PC-3 (cell line): ENCODE results near the gene TPGS1. TPM values are rescaled to one million over a fixed set of nuclear protein-coding genes. Genes with fewer than 3 reads are reported as not detected.

Experiments
- ATAC-seq: fragments of 200-7000 bp; cut with Tn5 transposase; 2 replicates; pipeline ENCODE4 v1.9.1; 2020; ENCODE audit warnings: mild to moderate bottlenecking, moderate library complexity
- BruUV-seq: library from RNA; stranded (reverse); fragments of 400-500 nt; replicated peaks from 2 replicates; lab custom pipeline; 2021; lab: Mats Ljungman, UMichigan
- CTCF ChIA-PET: fragments of 300-600 bp; sonication (Branson Sonifier 250); formaldehyde crosslinking; loops from one replicate; lab custom pipeline; 2022; ENCODE audit warnings: antibody characterized with exemption; lab: Charles Lee
- POLR2A ChIA-PET: fragments of 300-600 bp; sonication (Branson Sonifier 250); formaldehyde crosslinking; loops from one replicate; lab custom pipeline; 2022; ENCODE audit warnings: antibody characterized with exemption; ENCODE audit not compliant: unreplicated experiment; lab: Charles Lee
- DNase-seq: peaks from one replicate; pipeline ENCODE4 v3.0.0-alpha.2; 2015
- H2AFZ ChIP-seq: fragments of 300-600 bp; sonication (generic); 2 replicates; pipeline ENCODE4 v1.6.0; 2016; ENCODE audit warnings: antibody characterized with exemption, low read length
- H3F3A ChIP-seq: fragments of 300-600 bp; sonication (generic); one replicate; pipeline ENCODE4 v1.6.0; 2017; ENCODE audit warnings: antibody characterized with exemption, low read length, control low read depth, mild to moderate bottlenecking; ENCODE audit not compliant: unreplicated experiment
- H3K27ac ChIP-seq: fragments of 300-600 bp; sonication (generic); 2 replicates; pipeline ENCODE4 v1.5.1; 2016; ENCODE audit warnings: mild to moderate bottlenecking, low read length
- H3K27me3 ChIP-seq: fragments of 300-600 bp; sonication (generic); 2 replicates; pipeline ENCODE4 v1.6.1; 2016; ENCODE audit warnings: low read length, mixed read lengths
- H3K36me3 ChIP-seq: fragments of 300-600 bp; sonication (generic); 2 replicates; pipeline ENCODE4 v1.6.1; 2016; ENCODE audit warnings: low read depth, mixed run types, low read length, mixed read lengths
- H3K4me1 ChIP-seq: fragments of 300-600 bp; sonication (generic); 2 replicates; pipeline ENCODE4 v1.5.1; 2016; ENCODE audit warnings: low read length; ENCODE audit not compliant: insufficient read depth
- H3K4me2 ChIP-seq: fragments of 300-600 bp; sonication (generic); 2 replicates; pipeline ENCODE4 v1.6.0; 2016; ENCODE audit warnings: low read length
- H3K4me3 ChIP-seq: fragments of 300-600 bp; sonication (generic); 2 replicates; pipeline ENCODE4 v1.5.1; 2016; ENCODE audit warnings: mild to moderate bottlenecking, low read length, mixed read lengths
- H3K79me2 ChIP-seq: fragments of 300-600 bp; sonication (generic); 2 replicates; pipeline ENCODE4 v1.6.1; 2017; ENCODE audit warnings: low read length, mixed read lengths
- H3K9ac ChIP-seq: fragments of 300-600 bp; sonication (generic); 2 replicates; pipeline ENCODE4 v1.6.0; 2016; ENCODE audit warnings: mild to moderate bottlenecking, low read length
- H3K9me2 ChIP-seq: fragments of 300-600 bp; sonication (generic); replicated peaks from 2 replicates; pipeline ENCODE4 v1.6.1; 2016; ENCODE audit warnings: mixed run types, low read length, mixed read lengths
- H3K9me3 ChIP-seq: fragments of 300-600 bp; sonication (generic); 2 replicates; pipeline ENCODE4 v1.6.1; 2016; ENCODE audit warnings: low read length, mixed read lengths
- H4K20me1 ChIP-seq: fragments of 300-600 bp; sonication (generic); 2 replicates; pipeline ENCODE4 v1.6.1; 2016; ENCODE audit warnings: low read length, mixed read lengths
- EZH2 ChIP-seq: fragments of 300-600 bp; sonication (generic); IDR thresholded peaks from one replicate; pipeline ENCODE4 v1.6.1; 2017; ENCODE audit warnings: antibody characterized with exemption, mild to moderate bottlenecking, low read length; ENCODE audit not compliant: unreplicated experiment
- EZH2phosphoT487 ChIP-seq: fragments of 300-600 bp; sonication (generic); IDR thresholded peaks from 2 replicates; pipeline ENCODE4 v1.6.1; 2018; ENCODE audit warnings: mild to moderate bottlenecking, antibody characterized with exemption, low read length, borderline replicate concordance
- intact Hi-C: fragments of 100-400 bp; cut with micrococcal nuclease; formaldehyde crosslinking; loops from 2 replicates; pipeline ENCODE4 v1.9.0; 2023
- total RNA-seq: library from RNA; depleted of rRNA; stranded (reverse); fragments of >200 nt; gene quantifications from 2 replicates; pipeline ENCODE4 v1.2.3, GENCODE V29; 2014
- TF ChIP-seq, protein P1 (sequence below): fragments of 300-600 bp; sonication (generic); conservative IDR thresholded peaks from 2 replicates; pipeline ENCODE4 v1.5.1; 2017; ENCODE audit warnings: antibody characterized with exemption, low read depth, mild to moderate bottlenecking, low read length

TPGS1 gene
- total RNA-seq, 1 experiment from 2014 or later, result 28.5 TPM

DNA sequence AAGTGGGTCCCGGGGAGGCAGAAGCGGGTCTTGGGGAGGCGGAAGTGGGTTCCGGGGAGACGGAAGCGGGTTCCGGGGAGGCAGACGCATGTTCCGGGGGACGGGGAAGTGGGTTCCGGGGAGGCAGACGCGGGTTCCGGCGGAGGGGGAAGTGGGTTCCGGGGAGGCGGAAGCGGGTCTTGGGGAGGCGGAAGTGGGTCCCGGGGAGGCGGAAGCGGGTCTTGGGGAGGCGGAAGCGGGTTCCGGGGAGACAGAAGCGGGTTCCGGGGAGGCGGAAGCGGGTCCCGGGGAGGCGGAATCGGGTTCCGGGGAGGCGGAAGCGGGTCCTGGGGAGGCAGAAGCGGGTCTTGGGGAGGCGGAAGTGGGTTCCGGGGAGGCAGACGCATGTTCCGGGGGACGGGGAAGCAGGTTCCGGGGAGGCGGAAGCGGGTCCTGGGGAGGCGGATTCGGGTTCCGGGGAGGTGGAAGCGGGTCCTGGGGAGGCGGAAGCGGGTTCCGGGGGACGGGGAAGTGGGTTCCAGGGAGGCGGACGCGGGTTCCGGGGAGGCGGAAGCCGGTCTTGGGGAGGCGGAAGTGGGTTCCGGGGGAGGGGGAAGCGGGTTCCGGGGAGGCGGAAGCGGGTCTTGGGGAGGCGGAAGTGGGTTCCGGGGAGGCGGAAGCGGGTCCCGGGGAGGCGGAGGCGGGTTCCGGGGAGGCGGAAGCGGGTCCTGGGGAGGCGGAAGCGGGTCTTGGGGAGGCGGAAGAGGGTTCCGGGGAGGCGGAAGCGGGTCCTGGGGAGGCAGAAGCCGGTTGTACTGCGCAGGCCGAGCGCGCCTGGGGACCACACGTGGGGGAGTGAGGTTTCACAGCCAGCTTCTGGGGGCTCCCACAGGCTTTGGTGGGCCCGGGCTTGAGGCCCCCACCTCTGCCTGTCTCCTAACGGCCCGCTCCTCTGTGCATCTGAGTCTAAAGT lies 48.9 kb upstream of the TPGS1 start:
- ATAC-seq, result no peak
- Histone ChIP-seq H3K27ac (no peak overlapping the region), H3K4me1 (no peaks in the 10 kb centered on the region), H3K4me2 (no peak overlapping the region), H3K4me3 (no peak overlapping the region), H3K27me3 (no peaks in the 10 kb centered on the region), H3K9me2 (no peaks in the 10 kb centered on the region), H2AFZ (no peak overlapping the region), H3F3A (no peaks in the 10 kb centered on the region), H3K79me2 (no peaks in the 10 kb centered on the region), H3K9ac (no peak overlapping the region), H4K20me1 (no peaks in the 10 kb centered on the region), H3K36me3 (no peaks in the 10 kb centered on the region), H3K9me3 (no peaks in the 10 kb centered on the region)
- no peak for DNase-seq
- CTCF ChIA-PET, result no interaction called here
- POLR2A ChIA-PET, result no interaction called here
- intact Hi-C loops, result no loop called here
- BruUV-seq, result no TSS peak
- TF ChIP-seq EZH2, result no peak
- TF ChIP-seq, protein P1, sequence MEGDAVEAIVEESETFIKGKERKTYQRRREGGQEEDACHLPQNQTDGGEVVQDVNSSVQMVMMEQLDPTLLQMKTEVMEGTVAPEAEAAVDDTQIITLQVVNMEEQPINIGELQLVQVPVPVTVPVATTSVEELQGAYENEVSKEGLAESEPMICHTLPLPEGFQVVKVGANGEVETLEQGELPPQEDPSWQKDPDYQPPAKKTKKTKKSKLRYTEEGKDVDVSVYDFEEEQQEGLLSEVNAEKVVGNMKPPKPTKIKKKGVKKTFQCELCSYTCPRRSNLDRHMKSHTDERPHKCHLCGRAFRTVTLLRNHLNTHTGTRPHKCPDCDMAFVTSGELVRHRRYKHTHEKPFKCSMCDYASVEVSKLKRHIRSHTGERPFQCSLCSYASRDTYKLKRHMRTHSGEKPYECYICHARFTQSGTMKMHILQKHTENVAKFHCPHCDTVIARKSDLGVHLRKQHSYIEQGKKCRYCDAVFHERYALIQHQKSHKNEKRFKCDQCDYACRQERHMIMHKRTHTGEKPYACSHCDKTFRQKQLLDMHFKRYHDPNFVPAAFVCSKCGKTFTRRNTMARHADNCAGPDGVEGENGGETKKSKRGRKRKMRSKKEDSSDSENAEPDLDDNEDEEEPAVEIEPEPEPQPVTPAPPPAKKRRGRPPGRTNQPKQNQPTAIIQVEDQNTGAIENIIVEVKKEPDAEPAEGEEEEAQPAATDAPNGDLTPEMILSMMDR, result no peak
- TF ChIP-seq EZH2phosphoT487, result no peak

DNA sequence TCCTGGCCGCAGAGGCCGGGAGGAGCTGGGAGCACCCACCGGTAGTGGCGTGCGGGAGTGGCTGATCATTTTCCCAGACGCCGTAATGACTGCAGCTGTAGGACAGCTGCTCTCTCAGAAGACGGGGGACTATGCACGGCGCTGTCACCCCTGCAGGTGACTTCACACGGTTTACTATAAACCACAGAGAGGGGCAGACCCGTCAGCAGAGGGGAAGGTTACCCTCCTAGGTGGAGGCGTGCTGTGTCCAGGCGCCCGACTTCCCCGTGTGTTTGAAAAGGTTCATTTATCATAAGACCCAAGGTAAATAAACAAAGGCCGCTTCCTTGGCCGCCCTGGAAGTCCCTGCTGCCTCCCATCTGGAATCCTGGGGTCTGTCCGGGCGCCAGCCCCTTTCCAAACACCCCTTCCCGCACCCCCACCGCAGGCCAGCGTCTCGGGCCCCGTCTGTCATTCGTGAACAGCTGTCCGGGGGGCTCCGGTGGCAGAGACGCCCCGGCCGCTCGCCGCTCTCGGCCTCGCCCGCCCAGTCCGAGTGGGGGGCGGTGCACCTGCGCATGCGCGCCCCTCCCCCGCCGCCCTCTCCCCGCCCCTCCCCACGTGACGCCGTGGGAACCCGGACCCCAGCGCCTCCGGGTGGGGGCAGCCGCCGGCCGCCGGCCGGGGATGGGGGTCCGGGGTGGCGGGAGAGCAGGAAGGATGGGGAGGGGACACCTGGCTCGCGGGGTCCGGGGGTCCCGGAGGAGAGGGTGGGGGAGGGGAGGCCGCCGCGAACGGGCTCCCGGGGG lies 47.4 kb upstream of the TPGS1 start:
- Histone ChIP-seq H3K4me1 (no peaks in the 10 kb centered on the region), H2AFZ (peak overlapping the region; percentile 79), H3K9me2 (no peaks in the 10 kb centered on the region), H3K4me3 (peak overlapping the region; percentile 64), H3K36me3 (no peaks in the 10 kb centered on the region), H3K27ac (no peak overlapping the region), H3F3A (no peaks in the 10 kb centered on the region), H3K27me3 (no peaks in the 10 kb centered on the region), H3K4me2 (peak overlapping the region; percentile 86), H3K79me2 (no peaks in the 10 kb centered on the region), H3K9ac (peak overlapping the region; percentile 22; the same call in 1 of the 2 replicates), H3K9me3 (no peaks in the 10 kb centered on the region), H4K20me1 (no peaks in the 10 kb centered on the region)
- ChIA-PET CTCF (no interaction called here), POLR2A (no interaction called here)
- DNase-seq, result peak; percentile 23
- peak; percentile 51 for ATAC-seq
- TF ChIP-seq, protein P1, result no peak
- TF ChIP-seq EZH2 (no peak), EZH2phosphoT487 (no peak)
- intact Hi-C loops, result no loop called here
- BruUV-seq, result TSS peak; percentile 81
